ENCODE results near the gene ENPP5.
A peak's percentile ranks its signal among the peaks of the same experiment; 100 is the strongest.

Gene ENPP5

GRCh38 chr6:46203391-46204177 is 32.8 kb upstream of the ENPP5 start:
- DNase-seq (ENCODE audit: low read depth), result no peak
- no peak overlapping the region for H3K4me3 ChIP-seq (ENCODE audit: low read depth, low read length)
- TF ChIP-seq, protein P1, sequence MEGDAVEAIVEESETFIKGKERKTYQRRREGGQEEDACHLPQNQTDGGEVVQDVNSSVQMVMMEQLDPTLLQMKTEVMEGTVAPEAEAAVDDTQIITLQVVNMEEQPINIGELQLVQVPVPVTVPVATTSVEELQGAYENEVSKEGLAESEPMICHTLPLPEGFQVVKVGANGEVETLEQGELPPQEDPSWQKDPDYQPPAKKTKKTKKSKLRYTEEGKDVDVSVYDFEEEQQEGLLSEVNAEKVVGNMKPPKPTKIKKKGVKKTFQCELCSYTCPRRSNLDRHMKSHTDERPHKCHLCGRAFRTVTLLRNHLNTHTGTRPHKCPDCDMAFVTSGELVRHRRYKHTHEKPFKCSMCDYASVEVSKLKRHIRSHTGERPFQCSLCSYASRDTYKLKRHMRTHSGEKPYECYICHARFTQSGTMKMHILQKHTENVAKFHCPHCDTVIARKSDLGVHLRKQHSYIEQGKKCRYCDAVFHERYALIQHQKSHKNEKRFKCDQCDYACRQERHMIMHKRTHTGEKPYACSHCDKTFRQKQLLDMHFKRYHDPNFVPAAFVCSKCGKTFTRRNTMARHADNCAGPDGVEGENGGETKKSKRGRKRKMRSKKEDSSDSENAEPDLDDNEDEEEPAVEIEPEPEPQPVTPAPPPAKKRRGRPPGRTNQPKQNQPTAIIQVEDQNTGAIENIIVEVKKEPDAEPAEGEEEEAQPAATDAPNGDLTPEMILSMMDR (conservative IDR thresholded peaks at IDR 0.05; ENCODE audit: low read depth, low read length), result no peak

DNA sequence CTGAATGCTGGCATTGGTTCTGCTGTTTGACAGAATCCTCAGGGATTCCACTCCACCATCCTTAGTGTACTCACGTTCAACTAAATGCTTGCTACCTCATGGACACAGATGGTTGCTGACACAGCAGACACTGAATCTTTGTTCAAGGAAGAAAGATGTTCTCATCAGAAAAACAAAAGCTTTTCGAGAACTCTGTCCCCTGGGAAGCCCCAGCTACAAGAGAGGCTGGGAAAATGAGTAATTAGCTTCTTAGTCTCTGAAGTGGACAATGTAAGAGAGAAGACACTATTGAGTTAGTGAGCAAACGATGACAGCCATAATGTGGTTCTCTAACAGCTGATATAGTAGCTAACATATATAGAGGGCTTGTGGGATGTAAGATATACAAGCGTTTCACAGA is 30.9 kb upstream of the ENPP5 start:
- TF ChIP-seq, protein P1 (conservative IDR thresholded peaks at IDR 0.05; ENCODE audit: low read depth, low read length), result no peak
- DNase-seq (ENCODE audit: low read depth), result no peak
- H3K4me3 ChIP-seq (ENCODE audit: low read depth, low read length), result no peak overlapping the region

DNA sequence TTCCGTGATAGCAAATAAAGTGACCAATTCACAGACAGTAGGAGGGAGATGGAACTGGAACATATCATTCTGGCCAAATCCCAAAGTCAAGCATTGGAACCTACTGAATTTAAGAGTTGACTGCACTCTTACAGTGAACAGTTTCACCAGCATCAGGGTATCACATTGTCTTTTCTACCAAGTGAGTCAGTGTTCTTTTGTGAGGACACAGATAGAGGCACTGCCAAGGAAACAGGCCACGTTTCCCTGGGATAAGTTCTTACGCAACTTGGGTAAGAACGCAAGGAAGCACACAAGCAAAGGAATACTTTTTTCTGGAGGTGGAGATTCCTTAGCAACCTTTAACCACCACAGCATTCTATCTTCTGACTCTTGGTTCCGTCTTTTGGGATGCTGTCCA is 28.6 kb upstream of the ENPP5 start:
- H3K4me3 ChIP-seq (ENCODE audit: low read depth, low read length), result no peak overlapping the region
- no peak for DNase-seq (ENCODE audit: low read depth)
- TF ChIP-seq, protein P1 (conservative IDR thresholded peaks at IDR 0.05; ENCODE audit: low read depth, low read length), result no peak

- DNase-seq (ENCODE audit: low read depth), result peak; percentile 76
- TF ChIP-seq, protein P1 (conservative IDR thresholded peaks at IDR 0.05; ENCODE audit: low read depth, low read length), result no peak
- no peak overlapping the region for H3K4me3 ChIP-seq (ENCODE audit: low read depth, low read length)
These were observed 21.2 kb upstream of the ENPP5 start for GRCh38 chr6:46191961-46192360.

DNA sequence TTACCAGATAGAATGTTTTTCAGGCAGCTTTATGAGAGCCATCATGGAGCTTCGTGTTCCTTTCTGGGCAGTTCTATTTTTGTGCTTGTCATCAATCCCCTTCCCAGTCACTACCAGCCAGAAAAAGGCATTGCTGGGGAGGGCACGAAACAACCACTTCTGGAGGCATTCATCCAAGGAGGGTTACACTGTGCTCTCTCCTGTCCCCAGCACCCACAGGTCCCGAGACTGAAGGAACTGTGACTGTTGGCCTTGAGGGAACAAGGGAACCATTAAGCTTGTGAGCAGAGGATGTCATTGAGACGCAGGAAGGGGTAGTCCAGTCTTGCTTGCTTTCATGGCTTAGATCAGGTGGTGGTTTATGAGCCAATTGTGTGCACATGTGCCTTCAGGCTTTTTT is 20.1 kb upstream of the ENPP5 start:
- TF ChIP-seq, protein P1 (conservative IDR thresholded peaks at IDR 0.05; ENCODE audit: low read depth, low read length), result no peak
- H3K4me3 ChIP-seq (ENCODE audit: low read depth, low read length), result no peak overlapping the region
- no peak for DNase-seq (ENCODE audit: low read depth)

DNA sequence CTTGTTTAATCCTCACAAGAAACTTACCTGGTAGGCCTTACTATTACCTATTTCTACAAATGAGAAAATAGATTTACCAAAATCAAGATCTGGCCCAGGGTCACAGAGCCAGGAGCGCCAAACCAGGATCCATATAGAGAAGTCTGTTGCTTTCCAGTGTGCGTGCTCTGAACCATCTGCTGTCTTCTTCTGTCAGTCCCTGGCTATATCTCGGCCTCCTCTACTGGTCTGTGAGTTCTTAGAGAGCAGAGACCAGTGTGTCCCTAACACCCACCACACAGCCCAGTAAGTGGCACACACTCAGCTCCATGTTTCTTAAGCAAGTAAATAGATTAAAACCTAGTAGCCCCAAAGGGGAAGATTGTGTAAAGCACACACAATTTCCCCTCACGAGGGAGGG is 18.9 kb upstream of the ENPP5 start:
- no peak overlapping the region for H3K4me3 ChIP-seq (ENCODE audit: low read depth, low read length)
- TF ChIP-seq, protein P1 (conservative IDR thresholded peaks at IDR 0.05; ENCODE audit: low read depth, low read length), result no peak
- no peak for DNase-seq (ENCODE audit: low read depth)

- TF ChIP-seq, protein P1 (conservative IDR thresholded peaks at IDR 0.05; ENCODE audit: low read depth, low read length), result no peak
- DNase-seq (ENCODE audit: low read depth), result peak; percentile 7
- no peak overlapping the region for H3K4me3 ChIP-seq (ENCODE audit: low read depth, low read length)
These were observed 15.8 kb upstream of the ENPP5 start for GRCh38 chr6:46186583-46186982.
